GM18498 (cell line): ENCODE results near the gene TMEM204.

Experiments used
- ATAC-seq: cut with Tn5 transposase; IDR thresholded peaks from one replicate; pipeline ENCODE4 v1.9.1; 2021; ENCODE audit warnings: mild to moderate bottlenecking, moderate library complexity; ENCODE audit not compliant: unreplicated experiment

Gene TMEM204

GRCh38 chr16:1533443-1533951 lies at the start of gene TMEM204:
Gene TMEM204 (plus strand): TSS chr16:1533666. CDS start chr16:1534276, 610 bp downstream.
- no peak for ATAC-seq

DNA sequence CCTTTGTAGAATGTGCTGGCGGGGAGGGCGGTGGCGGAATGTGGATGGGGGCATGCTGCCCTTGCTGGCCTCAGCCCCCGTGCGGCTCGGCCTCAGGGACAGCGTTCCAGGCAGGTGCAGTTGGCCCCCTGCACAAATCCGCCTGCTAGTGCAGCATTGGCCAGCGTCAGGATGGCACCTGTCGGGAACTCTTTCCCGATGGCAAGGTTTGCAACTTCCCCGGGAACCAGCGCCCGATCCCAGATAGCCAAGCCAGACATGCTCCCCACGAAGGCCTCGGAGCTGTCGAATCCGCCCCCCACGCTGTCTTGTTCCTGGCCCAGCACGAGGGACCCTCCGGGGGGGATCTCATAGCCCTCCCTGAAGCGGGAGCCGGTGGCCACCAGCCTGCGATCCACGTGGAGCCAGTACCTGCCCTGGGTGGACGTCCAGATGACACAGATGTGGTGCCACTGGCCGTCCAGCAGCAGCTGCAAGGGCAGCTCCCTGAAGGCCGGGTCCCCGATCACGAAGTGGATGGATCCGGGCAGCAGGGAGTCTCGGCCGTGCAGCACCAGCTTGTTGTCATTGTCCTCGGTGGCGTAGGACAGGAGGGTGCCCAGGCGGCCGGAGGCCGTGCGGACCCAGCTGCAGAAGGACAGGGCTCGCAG lies 47.5 kb upstream of the TMEM204 start:
- ATAC-seq = no peak

DNA sequence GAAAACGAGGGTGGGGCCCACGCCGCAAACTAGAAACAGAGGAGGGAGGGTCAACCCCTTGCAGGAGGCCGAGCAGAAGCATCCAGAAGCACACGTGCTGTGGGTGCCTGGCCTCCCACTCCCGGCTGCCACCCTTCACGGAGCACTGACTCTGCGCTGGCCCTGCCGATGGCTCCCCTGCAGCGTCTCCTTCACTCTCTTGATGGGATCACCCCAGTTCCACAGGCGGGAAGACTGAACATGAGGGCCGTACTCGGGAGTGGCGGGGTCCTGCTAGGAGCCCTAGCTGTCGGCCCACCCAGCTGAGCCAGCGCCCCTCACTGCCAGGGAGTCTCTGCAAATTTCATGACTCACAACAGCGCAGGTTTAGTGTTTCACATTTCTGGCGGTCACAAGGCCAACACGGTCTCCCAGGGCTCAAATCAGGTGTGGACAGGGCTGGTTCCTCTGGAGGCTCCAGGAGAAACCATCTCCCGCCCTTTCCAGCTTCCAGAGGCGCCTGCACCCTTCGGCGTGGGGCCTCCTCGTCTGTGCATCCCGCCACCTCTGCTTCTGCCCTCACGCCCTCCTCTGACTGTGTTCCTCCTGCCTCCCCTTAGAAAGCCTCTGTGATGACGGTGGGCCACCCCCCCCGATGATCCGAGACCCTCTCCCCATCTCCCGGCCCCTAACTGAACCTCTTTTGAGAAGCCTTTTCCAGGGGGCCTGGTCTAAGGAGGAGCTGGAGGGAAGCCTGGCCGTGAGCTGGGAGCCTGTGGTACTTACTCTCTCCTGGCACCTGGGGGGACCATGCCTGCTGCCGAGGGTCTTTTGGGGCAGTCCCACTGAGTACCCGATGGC lies 46.7 kb upstream of the TMEM204 start:
- ATAC-seq = no peak

- ATAC-seq = no peak
Measured at GRCh38 chr16:1487395-1488053, 45.9 kb upstream of the TMEM204 start.

DNA sequence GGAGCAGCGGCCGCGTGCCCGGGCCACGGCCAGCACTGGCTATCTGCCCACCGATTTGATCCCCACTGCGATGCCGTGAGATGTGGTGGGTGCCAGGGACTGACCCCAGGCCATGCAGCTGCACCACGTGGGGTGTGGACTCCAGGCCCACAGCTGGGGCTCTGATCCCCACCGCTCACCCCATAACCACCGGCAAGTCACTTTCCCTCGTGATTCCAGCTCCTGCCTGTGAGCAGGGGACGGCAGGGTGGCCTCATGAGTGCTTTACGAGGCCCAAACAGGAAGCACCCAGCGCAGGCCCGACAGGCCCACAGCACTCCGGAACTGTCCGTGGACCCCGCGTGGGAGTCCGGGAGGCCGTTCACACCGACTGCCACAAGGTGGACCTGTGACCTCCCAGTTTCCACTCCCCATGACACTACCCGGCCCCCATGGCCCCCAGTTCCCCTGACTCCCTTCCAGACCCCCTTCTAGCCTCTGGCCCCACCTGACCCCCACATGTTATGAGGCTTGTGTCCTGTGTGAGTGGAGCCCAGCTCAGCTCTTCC lies 45.3 kb upstream of the TMEM204 start:
- ATAC-seq = no peak

DNA sequence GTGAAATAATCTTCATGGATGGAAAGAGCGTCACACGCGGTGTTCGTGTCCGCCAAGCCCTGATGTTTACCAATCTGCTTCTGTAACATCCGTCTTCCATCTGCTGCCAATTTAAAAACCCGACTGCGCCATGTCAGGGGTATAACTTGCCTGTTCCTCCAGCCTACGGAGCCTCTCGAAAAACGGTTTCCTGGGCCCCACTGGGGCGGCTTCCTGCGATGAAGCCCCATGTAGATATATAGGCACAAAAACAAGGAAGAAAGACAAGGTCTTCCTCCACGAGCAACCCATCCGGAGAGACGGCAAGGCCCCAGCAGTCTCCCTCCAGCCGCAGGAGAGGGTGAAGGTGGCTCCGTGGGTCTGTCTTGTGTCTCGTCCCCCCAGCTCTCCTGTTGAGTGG lies 44.8 kb upstream of the TMEM204 start, which contains the start of gene PTX4:
TSS of gene PTX4 (minus strand) at position 326 of the 400 bp plus-strand sequence. CDS start at position 291, 35 bp downstream.
- ATAC-seq = no peak

DNA sequence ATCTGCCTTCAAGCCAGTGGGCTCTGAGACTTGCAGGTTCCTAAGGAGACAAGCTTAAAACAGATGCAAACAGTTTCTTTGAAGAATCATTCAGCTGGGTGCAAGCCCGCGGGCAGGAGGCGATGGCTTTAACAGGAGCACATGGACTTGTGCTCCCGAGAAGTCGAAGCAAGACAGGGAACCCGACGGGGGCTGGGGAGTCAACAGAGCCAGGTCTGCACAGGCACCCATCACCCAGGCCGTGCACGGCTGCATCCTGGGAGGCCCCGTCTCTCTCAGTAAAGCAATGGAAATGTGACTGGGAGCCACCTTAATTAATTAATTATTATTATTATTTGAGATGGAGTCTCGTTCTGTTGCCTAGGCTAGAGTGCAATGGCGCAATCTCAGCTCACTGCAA lies 44.4 kb upstream of the TMEM204 start:
- no peak for ATAC-seq

DNA sequence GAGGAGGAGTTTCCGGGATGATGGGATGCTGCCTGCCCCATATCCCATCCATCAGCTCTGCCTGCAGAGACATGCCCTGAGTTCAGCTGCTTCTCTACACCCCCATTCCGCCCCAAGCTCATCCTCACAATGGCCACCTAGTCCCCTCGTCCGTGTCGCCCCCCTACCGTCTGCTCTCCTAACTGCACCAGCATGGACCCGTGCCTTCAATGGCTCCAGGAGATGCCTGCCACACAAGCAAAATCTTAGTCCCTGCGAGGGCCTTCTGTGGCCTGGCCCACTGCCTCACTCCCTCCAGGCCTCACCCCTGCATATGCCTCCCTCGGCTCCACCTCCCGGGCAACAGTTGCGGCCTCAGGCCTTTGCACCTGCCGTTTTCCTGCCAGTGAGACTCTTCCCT lies 42.1 kb upstream of the TMEM204 start:
- ATAC-seq = no peak

GRCh38 chr16:1492082-1492922 lies 41.2 kb upstream of the TMEM204 start:
- ATAC-seq = no peak

GRCh38 chr16:1492923-1493745 lies 40.3 kb upstream of the TMEM204 start, which contains the start of gene TELO2:
Gene TELO2 (plus strand): TSS chr16:1493360. CDS start chr16:1494282, 922 bp downstream.
- ATAC-seq = peak; percentile 69

GRCh38 chr16:1493746-1494094 lies 39.7 kb upstream of the TMEM204 start:
- peak; percentile 9 for ATAC-seq

- ATAC-seq = no peak
Measured at GRCh38 chr16:1494129-1494640, 39.3 kb upstream of the TMEM204 start.

GRCh38 chr16:1494711-1495110 lies 38.8 kb upstream of the TMEM204 start:
- no peak for ATAC-seq

DNA sequence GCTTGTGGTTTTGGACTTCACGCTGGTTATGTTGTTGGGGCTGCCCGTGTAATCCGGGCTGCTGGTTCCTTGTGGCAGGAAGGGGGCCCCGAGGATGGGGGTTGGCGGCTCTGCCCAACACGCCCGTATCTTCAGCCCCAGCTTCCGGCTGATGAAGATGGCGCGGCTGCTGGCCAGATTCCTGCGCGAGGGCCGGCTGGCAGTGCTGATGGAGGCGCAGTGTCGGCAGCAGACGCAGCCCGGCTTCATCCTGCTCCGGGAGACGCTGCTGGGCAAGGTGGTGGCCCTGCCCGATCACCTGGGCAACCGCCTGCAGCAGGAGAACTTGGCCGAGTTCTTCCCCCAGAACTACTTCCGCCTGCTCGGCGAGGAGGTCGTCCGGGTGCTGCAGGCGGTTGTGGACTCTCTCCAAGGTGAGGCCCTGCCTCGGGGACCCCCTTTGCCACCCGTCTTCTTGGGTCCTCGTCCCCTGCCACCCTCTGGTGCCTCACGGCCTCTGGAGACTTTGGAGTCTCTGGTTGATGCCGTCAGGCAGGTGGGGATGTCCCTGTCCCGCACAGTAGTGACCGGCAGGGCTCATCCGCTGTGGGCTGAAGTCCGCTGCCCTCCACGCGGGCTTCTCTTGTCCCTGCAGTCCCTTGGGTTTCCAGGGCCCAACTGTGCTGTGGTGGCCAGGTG lies 38.1 kb upstream of the TMEM204 start:
- ATAC-seq = no peak

- no peak for ATAC-seq
Measured at GRCh38 chr16:1495889-1496262, 37.6 kb upstream of the TMEM204 start.

GRCh38 chr16:1496464-1496863 lies 37.0 kb upstream of the TMEM204 start:
- no peak for ATAC-seq

DNA sequence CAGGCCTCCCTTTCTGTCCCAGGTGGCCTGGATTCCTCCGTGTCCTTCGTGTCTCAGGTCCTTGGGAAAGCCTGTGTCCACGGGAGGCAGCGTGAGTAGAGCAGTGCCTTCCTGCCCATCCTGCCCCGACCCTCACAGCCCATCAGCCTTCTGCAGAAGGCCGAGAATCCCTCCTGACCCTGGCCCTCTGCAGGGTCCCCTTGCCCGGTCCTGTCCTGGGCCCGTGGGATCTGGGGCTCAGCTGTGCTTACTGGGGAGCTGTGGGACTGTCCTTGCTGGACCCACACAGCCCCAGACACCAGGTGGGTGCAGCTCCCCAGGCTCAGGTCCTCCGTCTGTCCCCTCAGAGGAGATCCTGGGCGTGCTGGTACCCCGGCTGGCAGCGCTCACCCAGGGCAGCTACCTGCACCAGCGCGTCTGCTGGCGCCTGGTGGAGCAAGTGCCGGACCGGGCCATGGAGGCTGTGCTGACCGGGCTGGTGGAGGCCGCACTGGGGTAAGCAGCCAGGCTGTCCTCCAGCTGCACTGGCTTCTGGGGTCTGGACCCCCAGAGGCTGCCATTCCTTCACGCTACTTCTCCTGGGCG lies 36.4 kb upstream of the TMEM204 start:
- ATAC-seq = no peak
